HepG2 (cell line): ENCODE measurements around the gene CD4. TPM values are rescaled to one million over a fixed set of nuclear protein-coding genes. Genes with fewer than 3 reads are reported as not detected.

ENCODE experiments used
- AFF4 ChIP-seq: sonication (generic); formaldehyde crosslinking; IDR thresholded peaks from 2 replicates; pipeline ENCODE4 v1.4.0; 2020; ENCODE audit warnings: missing genetic modification reagents
- CAMTA2 ChIP-seq: sonication (generic); formaldehyde crosslinking; IDR thresholded peaks from 2 replicates; pipeline ENCODE4 v1.4.0; 2020; ENCODE audit warnings: mild to moderate bottlenecking, missing genetic modification reagents, borderline replicate concordance
- CHCHD3 ChIP-seq: sonication (generic); formaldehyde crosslinking; IDR thresholded peaks from 2 replicates; pipeline ENCODE4 v1.8.0; 2022; ENCODE audit warnings: mild to moderate bottlenecking, missing genetic modification reagents, moderate library complexity
- ETV5 ChIP-seq: IDR thresholded peaks from 2 replicates; pipeline ENCODE4 v1.6.1; 2018; ENCODE audit warnings: missing biosample characterization, missing genetic modification reagents, inconsistent platforms, borderline replicate concordance
- FOXK1 ChIP-seq: sonication (generic); formaldehyde crosslinking; IDR thresholded peaks from 2 replicates; pipeline ENCODE4 v1.4.0; 2020; ENCODE audit warnings: low read depth, missing genetic modification reagents, borderline replicate concordance
- GATA4 ChIP-seq: sonication (generic); IDR thresholded peaks from 2 replicates; pipeline ENCODE4 v1.6.1; 2016; ENCODE audit warnings: antibody characterized with exemption, low read depth, borderline replicate concordance
- GFI1 ChIP-seq: sonication (generic); formaldehyde crosslinking; IDR thresholded peaks from 2 replicates; pipeline ENCODE4 v1.5.0; 2020; ENCODE audit warnings: missing genetic modification reagents, mild to moderate bottlenecking, borderline replicate concordance
- HBP1 ChIP-seq: IDR thresholded peaks from 2 replicates; pipeline ENCODE4 v1.6.1; 2016; ENCODE audit warnings: low read depth, control low read depth
- NCOA1 ChIP-seq: sonication (generic); formaldehyde crosslinking; IDR thresholded peaks from 2 replicates; pipeline ENCODE4 v1.9.0; 2021; ENCODE audit warnings: missing genetic modification reagents
- SIX1 ChIP-seq: sonication (generic); formaldehyde crosslinking; IDR thresholded peaks from 2 replicates; pipeline ENCODE4 v1.4.0; 2020; ENCODE audit warnings: missing genetic modification reagents, borderline replicate concordance
- U2AF2 ChIP-seq: fragments of 200-400 bp; formaldehyde crosslinking; IDR thresholded peaks from 2 replicates; pipeline ENCODE4 v1.6.1; 2017; ENCODE audit warnings: low read depth, mild to moderate bottlenecking, low read length
- ZFP36L2 ChIP-seq: sonication (generic); formaldehyde crosslinking; IDR thresholded peaks from 2 replicates; pipeline ENCODE4 v1.4.0; 2020; ENCODE audit warnings: missing genetic modification reagents
- ZNF142 ChIP-seq: sonication (generic); formaldehyde crosslinking; IDR thresholded peaks from 2 replicates; pipeline ENCODE4 v1.4.0; 2020; ENCODE audit warnings: missing genetic modification reagents
- ZNF20 ChIP-seq: sonication (generic); formaldehyde crosslinking; IDR thresholded peaks from 2 replicates; pipeline ENCODE4 v1.4.0; 2020; ENCODE audit warnings: mild to moderate bottlenecking, moderate library complexity, missing genetic modification reagents
- ZNF431 ChIP-seq: sonication (generic); formaldehyde crosslinking; IDR thresholded peaks from 2 replicates; pipeline ENCODE4 v1.9.0; 2022; ENCODE audit warnings: missing genetic modification reagents, low read depth, mild to moderate bottlenecking, borderline replicate concordance
- ZNF441 ChIP-seq: sonication (generic); formaldehyde crosslinking; IDR thresholded peaks from 2 replicates; pipeline ENCODE4 v1.7.0; 2021; ENCODE audit warnings: missing genetic modification reagents, borderline replicate concordance
- ZNF460 ChIP-seq: sonication (generic); formaldehyde crosslinking; IDR thresholded peaks from 2 replicates; pipeline ENCODE4 v1.5.1; 2020; ENCODE audit warnings: missing genetic modification reagents, mild to moderate bottlenecking, borderline replicate concordance
- polyA plus RNA-seq, 8 experiments: library from polyadenylated mRNA; depleted of rRNA in 3 of 8; stranded (reverse) in 7 of 8; unstranded in 1 of 8; fragments of >200 nt; fragmentation: Illumina TruSeq in 4 of 8; extraction: Trizol in 4 of 8; gene quantifications; 2 replicates each; pipeline versions ENCODE4 v1.2.1 to v1.2.3, GENCODE V29; 2011 to 2016; ENCODE audit warnings: low read depth in 4 of 8, missing spikeins in 1 of 8, mixed read lengths in 1 of 8; ENCODE audit not compliant: insufficient read depth in 1 of 8
- total RNA-seq, 5 experiments: library from RNA; depleted of rRNA; stranded (reverse); fragments of >200 nt; fragmentation: Illumina TruSeq; extraction: Trizol; gene quantifications; 2 replicates each; pipeline ENCODE4 v1.2.3, GENCODE V29; 2016; ENCODE audit warnings: low read depth in 1 of 5

CD4 gene
- total and polyA plus RNA-seq, 2 of the 13 experiments (the other 11 are each of a cell fraction or from before 2014, with no cell fraction given) = 0.07 to 0.95 TPM

- TF ChIP-seq GFI1 (CRISPR knock-in tag) (no peak), NCOA1 (CRISPR knock-in tag) (0 out of 2 replicates have a peak, but pooled peaks have one; percentile 3), SIX1 (CRISPR knock-in tag) (no peak), ETV5 (no peak), ZNF20 (CRISPR knock-in tag) (no peak), ZNF441 (CRISPR knock-in tag) (0 out of 2 replicates have a peak, but pooled peaks have one; percentile 36), CHCHD3 (0 out of 2 replicates have a peak, but pooled peaks have one; percentile 42), FOXK1 (no peak), GATA4 (peak; percentile 81; the same call in 1 of the 2 replicates), CAMTA2 (CRISPR knock-in tag) (no peak), U2AF2 (no peak), ZNF460 (CRISPR knock-in tag) (no peak), AFF4 (no peak), ZNF431 (CRISPR knock-in tag) (no peak; the same call in 1 of the 2 replicates), ZNF142 (CRISPR knock-in tag) (no peak), HBP1 (CRISPR knock-in tag) (no peak), ZFP36L2 (CRISPR knock-in tag) (no peak)
These were observed 62.0 kb downstream of the CD4 start, which contains the start of gene CDCA3 (continued) for GRCh38 chr12:6851153-6851920.
